Left renal cortex interstitium (tissue), 4 donors: ENCODE measurements around the gene PREP. TPM values are rescaled to one million over a fixed set of nuclear protein-coding genes. Genes with fewer than 3 reads are reported as not detected.
"Not testable (repeated sequence)": the region's sequence is repeated elsewhere in the genome, so short reads cannot be mapped to it uniquely, and the experiment has no call there.

Experiments
- DNase-seq, 4 donors: peaks; one replicate each; pipeline ENCODE4 v3.0.0-alpha.2; 2013; ENCODE audit warnings: low read depth in 4 of 4, low spot score in 2 of 4, missing footprints in 1 of 4
- polyA plus RNA-seq, 4 donors: library from polyadenylated mRNA; unstranded; fragments of 120-200 nt; gene quantifications; one replicate each; pipeline ENCODE4 v1.2.1, GENCODE V29; 2013; ENCODE audit not compliant: insufficient read length in 4 of 4

Gene PREP
- polyA plus RNA-seq, 4 donors: 31.6 to 35.5 (median 32.1) TPM

- DNase-seq: no peak
Observed at GRCh38 chr6:105276374-105276773, 126.5 kb downstream of the PREP start.

- DNase-seq: no peak
Observed at GRCh38 chr6:105275542-105275941, 127.3 kb downstream of the PREP start.

DNA sequence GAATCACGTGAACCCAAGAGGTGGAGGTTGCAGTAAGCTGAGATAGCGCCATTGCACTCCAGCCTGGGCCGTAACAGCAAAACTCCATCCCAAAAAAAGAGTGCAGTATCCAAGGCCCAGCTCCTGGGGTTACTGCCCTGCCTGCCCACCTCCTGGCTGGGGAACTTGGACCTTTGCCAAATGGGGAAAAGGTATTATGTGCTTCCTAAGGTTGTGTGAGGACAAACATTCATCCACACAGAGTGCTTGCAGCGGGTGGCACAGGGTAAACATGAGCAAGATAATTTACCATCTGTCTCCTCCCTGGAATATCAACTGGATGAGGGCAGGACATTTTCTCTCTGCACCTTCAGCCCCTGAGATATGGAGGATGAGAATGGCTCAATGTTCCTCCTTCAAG lies 128.2 kb downstream of the PREP start:
- DNase-seq: no peak

- no peak for DNase-seq
Observed at GRCh38 chr6:105273589-105273988, 129.3 kb downstream of the PREP start.

GRCh38 chr6:105272786-105273185 lies 130.1 kb downstream of the PREP start:
- no peak for DNase-seq

DNA sequence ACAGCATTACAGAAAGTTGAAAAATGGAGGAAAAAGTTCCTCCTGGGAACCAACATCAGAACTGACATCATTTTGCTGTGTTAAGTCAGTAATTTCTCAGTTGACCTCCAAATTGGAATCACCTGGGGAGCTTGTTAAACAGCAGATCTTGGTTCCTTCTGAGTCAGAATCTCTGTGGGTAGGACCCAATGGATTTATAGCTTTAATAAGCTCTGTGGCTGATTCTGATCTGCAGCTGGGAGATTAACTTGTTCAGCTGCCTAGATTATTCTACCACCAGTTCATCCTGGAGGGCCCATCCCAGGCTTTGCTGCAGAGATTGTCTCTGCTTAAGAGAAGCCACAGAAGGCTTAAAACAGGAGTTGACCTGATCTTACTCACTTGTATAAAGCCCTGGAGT lies 132.4 kb downstream of the PREP start:
- DNase-seq: no peak

- no peak for DNase-seq
Observed at GRCh38 chr6:105269390-105269789, 133.5 kb downstream of the PREP start.

GRCh38 chr6:105263685-105264610 lies 138.9 kb downstream of the PREP start:
- DNase-seq: no peak

DNA sequence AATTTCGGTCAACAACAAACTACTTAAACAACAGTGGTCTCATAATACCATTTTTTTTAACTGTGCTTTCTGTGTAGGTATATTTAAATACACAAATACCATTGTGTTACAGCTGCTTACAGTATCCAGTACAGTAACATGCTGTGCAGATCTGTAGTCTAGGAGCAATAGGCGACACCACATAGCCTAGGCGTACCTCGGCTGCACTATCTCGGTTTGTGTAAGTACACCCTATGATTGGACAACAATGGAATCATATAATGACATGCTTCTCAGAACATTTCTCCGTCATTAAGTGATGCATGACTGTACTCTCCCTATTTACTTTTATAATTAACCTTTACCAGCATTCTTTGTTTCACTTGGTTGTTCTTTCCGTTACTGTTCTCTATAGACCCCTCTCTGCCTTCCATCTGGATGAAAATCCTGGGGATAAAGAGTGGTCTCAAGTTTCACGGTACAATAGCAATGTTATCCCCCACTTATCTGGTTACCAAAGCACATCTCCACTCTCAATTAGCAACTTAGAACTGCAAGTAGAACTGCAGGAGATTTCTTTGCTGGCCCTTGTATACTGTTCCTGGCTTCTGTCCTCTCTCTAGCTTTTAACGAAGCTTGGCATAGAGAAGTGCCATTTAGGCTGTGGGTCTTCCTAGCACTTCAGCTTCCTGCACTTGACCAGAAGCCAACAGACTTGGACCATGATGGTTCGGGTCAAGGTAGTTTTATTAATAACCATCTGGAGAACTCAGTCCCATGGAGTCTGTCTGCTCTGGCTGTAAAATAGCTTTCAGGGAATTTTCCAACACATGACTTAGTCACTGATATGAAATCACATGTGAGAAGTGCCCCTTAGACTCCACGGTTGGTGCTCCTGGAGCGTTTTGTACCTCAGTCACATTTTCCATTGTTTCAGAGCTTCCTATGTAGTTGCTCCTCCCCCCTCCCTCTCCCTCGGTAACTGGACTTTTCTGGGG lies 142.7 kb downstream of the PREP start:
- DNase-seq: no peak

- no peak for DNase-seq
Observed at GRCh38 chr6:105258816-105259215, 144.1 kb downstream of the PREP start.

GRCh38 chr6:105257340-105257739 lies 145.5 kb downstream of the PREP start:
- no peak for DNase-seq

GRCh38 chr6:105256619-105257018 lies 146.3 kb downstream of the PREP start:
- DNase-seq: no peak

- no peak for DNase-seq
Observed at GRCh38 chr6:105253787-105254186, 149.1 kb downstream of the PREP start.

- no peak for DNase-seq
Observed at GRCh38 chr6:105251689-105252088, 151.2 kb downstream of the PREP start.

DNA sequence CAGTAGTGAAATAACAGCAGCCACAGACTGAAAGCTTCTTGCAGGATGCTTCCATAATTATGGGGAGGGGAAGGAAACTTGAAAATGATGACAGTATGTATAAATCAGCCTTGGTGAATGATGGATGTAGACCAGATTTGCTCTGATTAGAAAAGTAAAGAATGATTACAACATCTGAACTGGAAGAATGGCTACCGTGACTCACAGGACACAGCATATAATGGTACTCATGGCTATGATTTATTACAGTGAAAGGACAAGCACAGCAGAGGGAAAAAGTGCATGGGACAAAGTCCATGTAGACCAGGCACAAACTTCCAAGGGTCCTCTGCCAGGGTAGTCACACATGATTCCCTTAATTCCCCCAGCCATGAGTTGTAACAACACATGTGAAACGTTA lies 152.3 kb downstream of the PREP start:
- DNase-seq: no peak

- no peak for DNase-seq
Observed at GRCh38 chr6:105243487-105243886, 159.4 kb downstream of the PREP start.

GRCh38 chr6:105235155-105235554 lies 167.7 kb downstream of the PREP start:
- no peak for DNase-seq

DNA sequence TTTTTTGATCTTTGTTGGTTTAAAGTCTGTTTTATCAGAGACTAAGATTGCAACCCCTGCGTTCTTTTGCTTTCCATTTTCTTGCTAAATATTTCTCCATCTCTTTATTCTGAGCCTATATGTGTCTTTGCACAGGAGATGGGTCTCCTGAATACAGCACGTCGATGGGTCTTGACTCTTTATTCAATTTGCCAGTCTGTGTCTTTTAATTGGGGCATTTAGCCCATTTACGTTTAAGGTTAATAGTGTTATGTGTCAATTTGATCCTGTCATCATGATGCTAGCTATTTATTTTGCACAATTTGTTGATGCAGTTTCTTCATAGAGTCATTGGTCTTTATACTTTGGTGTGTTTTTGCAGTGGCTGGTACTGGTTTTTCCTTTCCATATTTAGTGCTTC lies 171.1 kb downstream of the PREP start:
- DNase-seq: not testable (repeated sequence)
